GM23338 (cell line): ENCODE results near the gene STARD13. TPM values are rescaled to one million over a fixed set of nuclear protein-coding genes. Genes with fewer than 3 reads are reported as not detected.

Source experiments
- ATAC-seq: fragments of 200-7000 bp; cut with Tn5 transposase; 3 replicates; pipeline ENCODE4 v1.9.1; 2020
- DNase-seq: peaks from one replicate; pipeline ENCODE4 v3.0.0-alpha.2; 2015; ENCODE audit warnings: low spot score
- H2AFZ ChIP-seq: fragments of 200-600 bp; sonication (generic); 2 replicates; pipeline ENCODE4 v1.8.0; 2016; ENCODE audit warnings: antibody characterized with exemption, mild to moderate bottlenecking, moderate library complexity
- H3F3A ChIP-seq: fragments of 200-600 bp; sonication (generic); replicated peaks from 2 replicates; pipeline ENCODE4 v1.8.0; 2017; ENCODE audit warnings: antibody characterized with exemption, mixed run types, low read depth
- H3K27ac ChIP-seq: fragments of 200-600 bp; sonication (generic); 2 replicates; pipeline ENCODE4 v1.6.1; 2016; ENCODE audit warnings: low read depth
- H3K27me3 ChIP-seq: fragments of 200-600 bp; sonication (generic); 2 replicates; pipeline ENCODE4 v1.8.0; 2016; ENCODE audit warnings: mild to moderate bottlenecking, mixed run types, moderate library complexity; ENCODE audit not compliant: insufficient read depth
- H3K36me3 ChIP-seq: fragments of 200-600 bp; sonication (generic); 2 replicates; pipeline ENCODE4 v1.8.0; 2016; ENCODE audit warnings: mild to moderate bottlenecking; ENCODE audit not compliant: insufficient read depth
- H3K4me1 ChIP-seq: fragments of 200-600 bp; sonication (generic); 2 replicates; pipeline ENCODE4 v1.8.0; 2016; ENCODE audit warnings: mild to moderate bottlenecking, moderate library complexity; ENCODE audit not compliant: insufficient read depth
- H3K4me2 ChIP-seq: fragments of 200-600 bp; sonication (generic); 2 replicates; pipeline ENCODE4 v1.7.1; 2017; ENCODE audit warnings: mixed run types
- H3K4me3 ChIP-seq: fragments of 200-600 bp; sonication (generic); 2 replicates; pipeline ENCODE4 v1.6.1; 2016; ENCODE audit warnings: mixed run types
- H3K79me2 ChIP-seq: fragments of 200-600 bp; sonication (generic); replicated peaks from 2 replicates; pipeline ENCODE4 v1.8.0; 2017; ENCODE audit warnings: mild to moderate bottlenecking; ENCODE audit not compliant: insufficient read depth
- H3K9me2 ChIP-seq: fragments of 200-600 bp; sonication (generic); 2 replicates; pipeline ENCODE4 v1.8.0; 2017; ENCODE audit not compliant: insufficient read depth
- H4K20me1 ChIP-seq: fragments of 200-600 bp; sonication (generic); replicated peaks from 2 replicates; pipeline ENCODE4 v1.8.0; 2017; ENCODE audit warnings: mild to moderate bottlenecking; ENCODE audit not compliant: insufficient read depth
- H3K27ac Mint-ChIP-seq: 2 replicates; pipeline ENCODE4 v1.8.0; 2020; ENCODE audit warnings: inconsistent platforms, mild to moderate bottlenecking, moderate library complexity, mixed read lengths
- H3K27me3 Mint-ChIP-seq: 3 replicates; pipeline ENCODE4 v1.8.0; 2022; ENCODE audit warnings: low read depth, mild to moderate bottlenecking, moderate library complexity, mixed read lengths, inconsistent platforms; ENCODE audit not compliant: insufficient read depth, poor library complexity
- H3K36me3 Mint-ChIP-seq: 3 replicates; pipeline ENCODE4 v1.8.0; 2021; ENCODE audit warnings: low read depth, mild to moderate bottlenecking, inconsistent platforms, moderate library complexity, mixed read lengths
- H3K4me1 Mint-ChIP-seq: 3 replicates; pipeline ENCODE4 v1.8.0; 2020; ENCODE audit warnings: mild to moderate bottlenecking, inconsistent platforms, mixed read lengths
- H3K4me3 Mint-ChIP-seq: 3 replicates; pipeline ENCODE4 v1.8.0; 2021; ENCODE audit warnings: moderate library complexity, mild to moderate bottlenecking, inconsistent platforms, mixed read lengths
- H3K9me3 Mint-ChIP-seq: 3 replicates; pipeline ENCODE4 v1.8.0; 2020; ENCODE audit warnings: moderate library complexity, mild to moderate bottlenecking, inconsistent platforms, mixed read lengths
- CREB1 ChIP-seq: fragments of 250-450 bp; sonication (Bioruptor Pico); IDR thresholded peaks from 2 replicates; pipeline ENCODE4 v1.5.0; 2020; ENCODE audit warnings: low read depth, mild to moderate bottlenecking, moderate library complexity
- EZH2 ChIP-seq: fragments of 200-600 bp; sonication (generic); IDR thresholded peaks from one replicate; pipeline ENCODE4 v1.8.0; 2017; ENCODE audit warnings: antibody characterized with exemption, mild to moderate bottlenecking, low read depth; ENCODE audit not compliant: unreplicated experiment
- EZH2phosphoT487 ChIP-seq: fragments of 200-600 bp; sonication (generic); IDR thresholded peaks from one replicate; pipeline ENCODE4 v1.8.1; 2018; ENCODE audit warnings: antibody characterized with exemption; ENCODE audit not compliant: unreplicated experiment
- JUNB ChIP-seq: IDR thresholded peaks from one replicate; pipeline ENCODE4 v1.6.1; 2016; ENCODE audit warnings: antibody characterized with exemption; ENCODE audit not compliant: unreplicated experiment
- NANOG ChIP-seq: IDR thresholded peaks from 2 replicates; pipeline ENCODE4 v1.6.1; 2016; ENCODE audit warnings: antibody characterized with exemption, borderline replicate concordance
- POLR2AphosphoS5 ChIP-seq: IDR thresholded peaks from 2 replicates; pipeline ENCODE4 v1.6.1; 2016; ENCODE audit warnings: antibody characterized with exemption, low read depth
- STAT1 ChIP-seq: IDR thresholded peaks from one replicate; pipeline ENCODE4 v1.6.1; 2016; ENCODE audit warnings: antibody characterized with exemption; ENCODE audit not compliant: unreplicated experiment
- ZNF114 ChIP-seq: fragments of 250-450 bp; sonication (Bioruptor Pico); IDR thresholded peaks from 2 replicates; pipeline ENCODE4 v1.5.0; 2020; ENCODE audit warnings: mild to moderate bottlenecking, moderate library complexity
- ZNF331 ChIP-seq: fragments of 250-450 bp; sonication (Bioruptor Pico); IDR thresholded peaks from 2 replicates; pipeline ENCODE4 v1.5.0; 2020; ENCODE audit warnings: low read depth, mild to moderate bottlenecking, moderate library complexity
- polyA plus RNA-seq: library from polyadenylated mRNA; unstranded; fragments of >200 nt; fragmentation: Nextera tagmentation; extraction: Ambion mirVana; gene quantifications from 2 replicates; pipeline ENCODE4 v1.2.1, GENCODE V29; 2016
- total RNA-seq: library from RNA; depleted of rRNA; stranded (reverse); fragments of >200 nt; shearing (Covaris generic); gene quantifications from 2 replicates; pipeline ENCODE4 v1.2.3, GENCODE V29; 2014
- TF ChIP-seq, protein P1 (sequence below): IDR thresholded peaks from one replicate; pipeline ENCODE4 v1.6.1; 2018; ENCODE audit warnings: antibody characterized with exemption; ENCODE audit not compliant: unreplicated experiment
- TF ChIP-seq, protein P2 (sequence below): fragments of 250-450 bp; sonication (Bioruptor Pico); IDR thresholded peaks from 2 replicates; pipeline ENCODE4 v1.5.0; 2020; ENCODE audit warnings: mild to moderate bottlenecking, moderate library complexity

The STARD13 gene
- total and polyA plus RNA-seq, 2 experiments from 2014 or later: 3.2 to 5.2 TPM

- no peak overlapping the region for H3K4me3 ChIP-seq
- H3K27ac Mint-ChIP-seq: no peak overlapping the region; the same call in 1 of the 2 replicates
- no peak for DNase-seq
- no peak for ATAC-seq
- H3K4me2 ChIP-seq: no peak overlapping the region
- no peaks in the 10 kb centered on the region for H3K9me3 Mint-ChIP-seq
- H3K4me3 Mint-ChIP-seq: no peak overlapping the region
- no peak overlapping the region for H2AFZ ChIP-seq
- no peaks in the 10 kb centered on the region for H3F3A ChIP-seq
- no peaks in the 10 kb centered on the region for H3K27me3 ChIP-seq
- H3K36me3 ChIP-seq: no peaks in the 10 kb centered on the region
- no peaks in the 10 kb centered on the region for H3K79me2 ChIP-seq
- H3K36me3 Mint-ChIP-seq: no peaks in the 10 kb centered on the region
- H4K20me1 ChIP-seq: no peaks in the 10 kb centered on the region
- no peaks in the 10 kb centered on the region for H3K9me2 ChIP-seq
- TF ChIP-seq CREB1 (CRISPR knock-in tag): no peak
- no peak for TF ChIP-seq EZH2phosphoT487
- no peak for TF ChIP-seq EZH2
- TF ChIP-seq, protein P1, sequence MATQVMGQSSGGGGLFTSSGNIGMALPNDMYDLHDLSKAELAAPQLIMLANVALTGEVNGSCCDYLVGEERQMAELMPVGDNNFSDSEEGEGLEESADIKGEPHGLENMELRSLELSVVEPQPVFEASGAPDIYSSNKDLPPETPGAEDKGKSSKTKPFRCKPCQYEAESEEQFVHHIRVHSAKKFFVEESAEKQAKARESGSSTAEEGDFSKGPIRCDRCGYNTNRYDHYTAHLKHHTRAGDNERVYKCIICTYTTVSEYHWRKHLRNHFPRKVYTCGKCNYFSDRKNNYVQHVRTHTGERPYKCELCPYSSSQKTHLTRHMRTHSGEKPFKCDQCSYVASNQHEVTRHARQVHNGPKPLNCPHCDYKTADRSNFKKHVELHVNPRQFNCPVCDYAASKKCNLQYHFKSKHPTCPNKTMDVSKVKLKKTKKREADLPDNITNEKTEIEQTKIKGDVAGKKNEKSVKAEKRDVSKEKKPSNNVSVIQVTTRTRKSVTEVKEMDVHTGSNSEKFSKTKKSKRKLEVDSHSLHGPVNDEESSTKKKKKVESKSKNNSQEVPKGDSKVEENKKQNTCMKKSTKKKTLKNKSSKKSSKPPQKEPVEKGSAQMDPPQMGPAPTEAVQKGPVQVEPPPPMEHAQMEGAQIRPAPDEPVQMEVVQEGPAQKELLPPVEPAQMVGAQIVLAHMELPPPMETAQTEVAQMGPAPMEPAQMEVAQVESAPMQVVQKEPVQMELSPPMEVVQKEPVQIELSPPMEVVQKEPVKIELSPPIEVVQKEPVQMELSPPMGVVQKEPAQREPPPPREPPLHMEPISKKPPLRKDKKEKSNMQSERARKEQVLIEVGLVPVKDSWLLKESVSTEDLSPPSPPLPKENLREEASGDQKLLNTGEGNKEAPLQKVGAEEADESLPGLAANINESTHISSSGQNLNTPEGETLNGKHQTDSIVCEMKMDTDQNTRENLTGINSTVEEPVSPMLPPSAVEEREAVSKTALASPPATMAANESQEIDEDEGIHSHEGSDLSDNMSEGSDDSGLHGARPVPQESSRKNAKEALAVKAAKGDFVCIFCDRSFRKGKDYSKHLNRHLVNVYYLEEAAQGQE: no peak
- no peak for TF ChIP-seq ZNF331
- TF ChIP-seq, protein P2, sequence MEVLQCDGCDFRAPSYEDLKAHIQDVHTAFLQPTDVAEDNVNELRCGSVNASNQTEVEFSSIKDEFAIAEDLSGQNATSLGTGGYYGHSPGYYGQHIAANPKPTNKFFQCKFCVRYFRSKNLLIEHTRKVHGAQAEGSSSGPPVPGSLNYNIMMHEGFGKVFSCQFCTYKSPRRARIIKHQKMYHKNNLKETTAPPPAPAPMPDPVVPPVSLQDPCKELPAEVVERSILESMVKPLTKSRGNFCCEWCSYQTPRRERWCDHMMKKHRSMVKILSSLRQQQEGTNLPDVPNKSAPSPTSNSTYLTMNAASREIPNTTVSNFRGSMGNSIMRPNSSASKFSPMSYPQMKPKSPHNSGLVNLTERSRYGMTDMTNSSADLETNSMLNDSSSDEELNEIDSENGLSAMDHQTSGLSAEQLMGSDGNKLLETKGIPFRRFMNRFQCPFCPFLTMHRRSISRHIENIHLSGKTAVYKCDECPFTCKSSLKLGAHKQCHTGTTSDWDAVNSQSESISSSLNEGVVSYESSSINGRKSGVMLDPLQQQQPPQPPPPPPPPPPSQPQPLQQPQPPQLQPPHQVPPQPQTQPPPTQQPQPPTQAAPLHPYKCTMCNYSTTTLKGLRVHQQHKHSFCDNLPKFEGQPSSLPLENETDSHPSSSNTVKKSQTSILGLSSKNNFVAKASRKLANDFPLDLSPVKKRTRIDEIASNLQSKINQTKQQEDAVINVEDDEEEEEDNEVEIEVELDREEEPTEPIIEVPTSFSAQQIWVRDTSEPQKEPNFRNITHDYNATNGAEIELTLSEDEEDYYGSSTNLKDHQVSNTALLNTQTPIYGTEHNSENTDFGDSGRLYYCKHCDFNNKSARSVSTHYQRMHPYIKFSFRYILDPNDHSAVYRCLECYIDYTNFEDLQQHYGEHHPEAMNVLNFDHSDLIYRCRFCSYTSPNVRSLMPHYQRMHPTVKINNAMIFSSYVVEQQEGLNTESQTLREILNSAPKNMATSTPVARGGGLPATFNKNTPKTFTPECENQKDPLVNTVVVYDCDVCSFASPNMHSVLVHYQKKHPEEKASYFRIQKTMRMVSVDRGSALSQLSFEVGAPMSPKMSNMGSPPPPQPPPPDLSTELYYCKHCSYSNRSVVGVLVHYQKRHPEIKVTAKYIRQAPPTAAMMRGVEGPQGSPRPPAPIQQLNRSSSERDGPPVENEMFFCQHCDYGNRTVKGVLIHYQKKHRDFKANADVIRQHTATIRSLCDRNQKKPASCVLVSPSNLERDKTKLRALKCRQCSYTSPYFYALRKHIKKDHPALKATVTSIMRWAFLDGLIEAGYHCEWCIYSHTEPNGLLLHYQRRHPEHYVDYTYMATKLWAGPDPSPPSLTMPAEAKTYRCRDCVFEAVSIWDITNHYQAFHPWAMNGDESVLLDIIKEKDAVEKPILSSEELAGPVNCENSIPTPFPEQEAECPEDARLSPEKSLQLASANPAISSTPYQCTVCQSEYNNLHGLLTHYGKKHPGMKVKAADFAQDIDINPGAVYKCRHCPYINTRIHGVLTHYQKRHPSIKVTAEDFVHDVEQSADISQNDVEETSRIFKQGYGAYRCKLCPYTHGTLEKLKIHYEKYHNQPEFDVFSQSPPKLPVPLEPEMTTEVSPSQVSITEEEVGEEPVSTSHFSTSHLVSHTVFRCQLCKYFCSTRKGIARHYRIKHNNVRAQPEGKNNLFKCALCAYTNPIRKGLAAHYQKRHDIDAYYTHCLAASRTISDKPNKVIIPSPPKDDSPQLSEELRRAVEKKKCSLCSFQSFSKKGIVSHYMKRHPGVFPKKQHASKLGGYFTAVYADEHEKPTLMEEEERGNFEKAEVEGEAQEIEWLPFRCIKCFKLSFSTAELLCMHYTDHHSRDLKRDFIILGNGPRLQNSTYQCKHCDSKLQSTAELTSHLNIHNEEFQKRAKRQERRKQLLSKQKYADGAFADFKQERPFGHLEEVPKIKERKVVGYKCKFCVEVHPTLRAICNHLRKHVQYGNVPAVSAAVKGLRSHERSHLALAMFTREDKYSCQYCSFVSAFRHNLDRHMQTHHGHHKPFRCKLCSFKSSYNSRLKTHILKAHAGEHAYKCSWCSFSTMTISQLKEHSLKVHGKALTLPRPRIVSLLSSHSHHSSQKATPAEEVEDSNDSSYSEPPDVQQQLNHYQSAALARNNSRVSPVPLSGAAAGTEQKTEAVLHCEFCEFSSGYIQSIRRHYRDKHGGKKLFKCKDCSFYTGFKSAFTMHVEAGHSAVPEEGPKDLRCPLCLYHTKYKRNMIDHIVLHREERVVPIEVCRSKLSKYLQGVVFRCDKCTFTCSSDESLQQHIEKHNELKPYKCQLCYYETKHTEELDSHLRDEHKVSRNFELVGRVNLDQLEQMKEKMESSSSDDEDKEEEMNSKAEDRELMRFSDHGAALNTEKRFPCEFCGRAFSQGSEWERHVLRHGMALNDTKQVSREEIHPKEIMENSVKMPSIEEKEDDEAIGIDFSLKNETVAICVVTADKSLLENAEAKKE (CRISPR knock-in tag): no peak
- TF ChIP-seq JUNB: no peak
- no peak for TF ChIP-seq STAT1
- TF ChIP-seq ZNF114: no peak
- no peak for TF ChIP-seq NANOG
- no peak for TF ChIP-seq POLR2AphosphoS5
- peaks cover 28% of the 10 kb centered on the region for H3K4me1 Mint-ChIP-seq
- peaks cover 2% of the 10 kb centered on the region for H3K27me3 Mint-ChIP-seq
- H3K4me1 ChIP-seq: peaks cover 36% of the 10 kb centered on the region
- H3K27ac ChIP-seq: no peak overlapping the region
Observed at GRCh38 chr13:33208290-33209220, 77.0 kb downstream of the STARD13 start.
